GM21576 (cell line): ENCODE results near the gene EXTL1.

Source experiments
- ATAC-seq: cut with Tn5 transposase; IDR thresholded peaks from one replicate; pipeline ENCODE4 v1.9.1; 2021; ENCODE audit warnings: mild to moderate bottlenecking, moderate library complexity; ENCODE audit not compliant: unreplicated experiment

Gene EXTL1

GRCh38 chr1:25996966-25997827 is 24.4 kb upstream of the EXTL1 start:
- ATAC-seq, result no peak

- ATAC-seq, result peak; percentile 96
Observed at GRCh38 chr1:25997828-25998761, 23.5 kb upstream of the EXTL1 start, which contains the start of gene PAFAH2. Gene PAFAH2, minus strand, starts transcription at chr1:25998063. Its CDS starts 7,247 bp downstream, at chr1:25990816.

GRCh38 chr1:25999041-25999800 is 22.4 kb upstream of the EXTL1 start:
- ATAC-seq, result no peak

GRCh38 chr1:26003262-26003661 is 18.3 kb upstream of the EXTL1 start:
- ATAC-seq, result no peak

- no peak for ATAC-seq
Observed at GRCh38 chr1:26003756-26004155, 17.8 kb upstream of the EXTL1 start.

GRCh38 chr1:26005434-26006105 is 16.0 kb upstream of the EXTL1 start:
- no peak for ATAC-seq

- no peak for ATAC-seq
Observed at GRCh38 chr1:26006710-26007109, 14.9 kb upstream of the EXTL1 start.

- no peak for ATAC-seq
Observed at GRCh38 chr1:26009796-26010447, 11.7 kb upstream of the EXTL1 start.

- ATAC-seq, result no peak
Observed at GRCh38 chr1:26010825-26011224, 10.8 kb upstream of the EXTL1 start.

- no peak for ATAC-seq
Observed at GRCh38 chr1:26012864-26013263, 8.7 kb upstream of the EXTL1 start.

GRCh38 chr1:26014179-26014578 is 7.4 kb upstream of the EXTL1 start:
- no peak for ATAC-seq

- no peak for ATAC-seq
Observed at GRCh38 chr1:26015358-26015757, 6.2 kb upstream of the EXTL1 start.

GRCh38 chr1:26016258-26016952 is 5.2 kb upstream of the EXTL1 start:
- no peak for ATAC-seq

GRCh38 chr1:26016953-26017545 is 4.5 kb upstream of the EXTL1 start:
- no peak for ATAC-seq

GRCh38 chr1:26017606-26018005 is 4.0 kb upstream of the EXTL1 start:
- ATAC-seq, result no peak

GRCh38 chr1:26019641-26020315 is 1.8 kb upstream of the EXTL1 start:
- ATAC-seq, result no peak

GRCh38 chr1:26020330-26020768 is 1.2 kb upstream of the EXTL1 start:
- no peak for ATAC-seq

- no peak for ATAC-seq
Observed at GRCh38 chr1:26020941-26021646, 481 bp upstream of the EXTL1 start.
